Lung (tissue), 12 donors: ENCODE results near the gene UPK3A. TPM values are rescaled to one million over a fixed set of nuclear protein-coding genes. Genes with fewer than 3 reads are reported as not detected.

ENCODE experiments used
- ATAC-seq: fragments of 200-7000 bp; cut with Tn5 transposase; one replicate; pipeline ENCODE4 v1.9.1; 2020; ENCODE audit warnings: moderate number of reproducible peaks; ENCODE audit not compliant: insufficient read depth, low FRiP score
- DNase-seq, 3 donors: peaks; one replicate each; pipeline ENCODE4 v3.0.0-alpha.2; 2013 to 2017
- H3K27ac ChIP-seq, 2 donors: one replicate each; pipeline ENCODE4 v1.5.1; 2013; ENCODE audit warnings: mild to moderate bottlenecking in 2 of 2, moderate library complexity in 2 of 2, control low read depth in 1 of 2, inconsistent platforms in 1 of 2, low read depth in 1 of 2, low read length in 1 of 2
- H3K27me3 ChIP-seq, 3 donors: one replicate each; pipeline ENCODE4 v1.5.1; 2013; ENCODE audit warnings: low read length in 2 of 3; ENCODE audit not compliant: control insufficient read depth in 3 of 3, insufficient read depth in 3 of 3
- H3K36me3 ChIP-seq, 4 donors: one replicate each; pipeline ENCODE4 v1.5.1; 2013; ENCODE audit warnings: low read length in 4 of 4, mild to moderate bottlenecking in 1 of 4, moderate library complexity in 1 of 4; ENCODE audit not compliant: control insufficient read depth in 4 of 4, insufficient read depth in 4 of 4
- H3K4me1 ChIP-seq, 5 donors: one replicate each; pipeline ENCODE4 v1.5.1; 2013; ENCODE audit warnings: low read length in 5 of 5, mild to moderate bottlenecking in 2 of 5, moderate library complexity in 1 of 5; ENCODE audit not compliant: control insufficient read depth in 5 of 5, insufficient read depth in 5 of 5
- H3K4me3 ChIP-seq: one replicate; pipeline ENCODE4 v1.5.1; 2013; ENCODE audit warnings: mild to moderate bottlenecking, control low read depth, moderate library complexity
- H3K9ac ChIP-seq, 2 donors: one replicate each; pipeline ENCODE4 v1.5.1; 2013; ENCODE audit warnings: low read length in 2 of 2, control low read depth in 1 of 2; ENCODE audit not compliant: insufficient read depth in 1 of 2
- H3K9me3 ChIP-seq, 4 donors: one replicate each; pipeline ENCODE4 v1.5.1; 2013; ENCODE audit warnings: low read length in 3 of 4, mild to moderate bottlenecking in 1 of 4, moderate library complexity in 1 of 4; ENCODE audit not compliant: control insufficient read depth in 4 of 4, insufficient read depth in 3 of 4
- WGBS, 2 donors: extraction: QIAGEN DNeasy Blood & Tissue Kit; methylation state at CpG; one replicate each; pipeline ENCODE4 v1.1.7; 2013; 5-methylcytosine and 5-hydroxymethylcytosine counted together
- polyA plus RNA-seq, 2 donors: library from polyadenylated mRNA; stranded (reverse); fragments of 200-250 nt; gene quantifications; one replicate each; pipeline ENCODE4 v1.2.1, GENCODE V29; 2013
- total RNA-seq, 2 donors: library from RNA; depleted of rRNA in 1 of 2; stranded (reverse); fragments of >200 nt in 1 of 2; gene quantifications; one replicate each; pipeline ENCODE4 v1.2.1, GENCODE V29; 2014 to 2021
- TF ChIP-seq, protein P1 (sequence below): IDR thresholded peaks from 2 replicates; pipeline ENCODE4 v1.5.1; 2012; ENCODE audit warnings: mild to moderate bottlenecking; ENCODE audit errors: control extremely low read depth, extremely low read depth
- donor health status: control.
- donor health status: control.
- donor health status: Bipolar disorder and iron deficiency.
- donor health status: healthy.
- donor health status: DM: yes; HTN: yes; CAD: no.

UPK3A gene
- total and polyA plus RNA-seq, 4 donors = 0.30 to 0.55 TPM; not detected in 2

DNA sequence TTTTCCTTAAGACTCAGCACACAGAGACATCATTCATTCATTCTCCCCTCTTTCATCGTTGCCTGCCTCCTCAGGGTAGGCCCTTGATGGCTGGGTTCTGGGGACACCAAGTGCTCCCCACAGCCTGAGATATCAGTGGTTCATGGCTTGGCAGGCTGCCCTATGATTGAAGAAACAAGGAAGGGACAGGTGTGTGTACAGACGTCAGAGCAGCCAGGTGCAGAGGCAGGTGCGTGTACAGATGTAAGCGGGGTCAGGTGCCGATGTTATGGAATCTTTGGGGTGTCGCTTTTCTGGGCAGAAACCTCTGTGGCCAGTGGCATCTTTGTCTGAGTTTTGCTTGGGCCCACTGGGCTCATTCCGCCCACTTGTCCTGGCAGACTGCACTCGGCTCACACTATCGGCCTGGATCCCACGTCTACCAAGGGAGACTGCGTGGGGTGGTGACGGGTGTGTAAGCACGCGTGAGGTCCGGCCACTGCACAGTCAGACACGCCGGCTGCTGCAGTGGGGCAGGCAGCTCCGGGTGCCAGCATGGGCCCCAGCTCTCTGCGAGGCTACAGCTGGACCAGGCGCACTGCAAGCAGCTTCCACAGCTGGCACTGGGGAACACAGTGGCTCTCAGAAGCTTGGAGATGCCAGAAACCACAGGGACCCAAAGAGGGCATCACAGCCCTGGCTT lies 23.2 kb upstream of the UPK3A start:
- TF ChIP-seq, protein P1, sequence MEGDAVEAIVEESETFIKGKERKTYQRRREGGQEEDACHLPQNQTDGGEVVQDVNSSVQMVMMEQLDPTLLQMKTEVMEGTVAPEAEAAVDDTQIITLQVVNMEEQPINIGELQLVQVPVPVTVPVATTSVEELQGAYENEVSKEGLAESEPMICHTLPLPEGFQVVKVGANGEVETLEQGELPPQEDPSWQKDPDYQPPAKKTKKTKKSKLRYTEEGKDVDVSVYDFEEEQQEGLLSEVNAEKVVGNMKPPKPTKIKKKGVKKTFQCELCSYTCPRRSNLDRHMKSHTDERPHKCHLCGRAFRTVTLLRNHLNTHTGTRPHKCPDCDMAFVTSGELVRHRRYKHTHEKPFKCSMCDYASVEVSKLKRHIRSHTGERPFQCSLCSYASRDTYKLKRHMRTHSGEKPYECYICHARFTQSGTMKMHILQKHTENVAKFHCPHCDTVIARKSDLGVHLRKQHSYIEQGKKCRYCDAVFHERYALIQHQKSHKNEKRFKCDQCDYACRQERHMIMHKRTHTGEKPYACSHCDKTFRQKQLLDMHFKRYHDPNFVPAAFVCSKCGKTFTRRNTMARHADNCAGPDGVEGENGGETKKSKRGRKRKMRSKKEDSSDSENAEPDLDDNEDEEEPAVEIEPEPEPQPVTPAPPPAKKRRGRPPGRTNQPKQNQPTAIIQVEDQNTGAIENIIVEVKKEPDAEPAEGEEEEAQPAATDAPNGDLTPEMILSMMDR = no peak
- no peak for DNase-seq
- 88 to 93% methylated on average over 20 of the region's 20 CpGs for WGBS, 2 donors
- no peak for ATAC-seq
- H3K36me3 ChIP-seq = no peaks in the 10 kb centered on the region
- no peak overlapping the region for H3K27ac ChIP-seq
- H3K4me3 ChIP-seq = no peak overlapping the region
- H3K27me3 ChIP-seq = no peaks in the 10 kb centered on the region
- peaks cover 0 to 5% (median 0%) of the 10 kb centered on the region in 5 donors for H3K4me1 ChIP-seq
- H3K9ac ChIP-seq = no peak overlapping the region
- no peaks in the 10 kb centered on the region for H3K9me3 ChIP-seq

DNA sequence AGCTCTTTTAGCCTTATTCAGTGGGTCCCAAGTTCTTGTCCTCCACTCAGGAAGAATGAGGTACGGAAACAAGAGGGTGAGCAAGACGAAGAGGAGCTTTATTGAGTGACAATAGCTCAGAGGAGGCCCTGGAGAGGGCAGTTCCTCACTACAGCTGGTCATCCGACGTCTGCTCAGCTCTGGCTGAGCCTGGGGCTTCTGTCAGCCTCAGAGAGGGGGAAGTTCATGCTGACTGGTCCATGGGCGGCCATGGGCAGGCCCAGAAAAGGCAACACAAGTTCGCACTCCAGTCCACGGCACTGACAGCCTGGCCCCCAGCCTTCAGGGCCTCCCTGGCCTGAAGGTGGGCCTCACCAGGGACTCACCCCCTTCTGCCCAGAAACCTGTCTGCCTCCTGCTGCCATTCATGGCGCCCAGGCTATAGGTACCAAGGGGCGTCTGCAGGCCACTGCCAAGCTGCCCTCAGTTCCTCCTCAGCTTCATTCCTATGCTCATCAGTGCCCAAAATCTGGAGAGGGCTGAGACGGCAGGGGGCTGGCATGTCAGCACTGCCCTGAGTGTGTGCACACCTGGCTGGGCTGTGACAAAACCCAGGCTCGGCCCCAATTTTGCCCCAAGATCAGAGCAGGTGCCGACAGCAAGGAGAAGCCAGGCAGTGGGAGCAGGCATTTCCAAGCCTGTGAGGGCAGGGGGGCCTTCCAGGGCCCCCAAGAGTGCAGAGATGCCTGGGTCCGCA lies 22.4 kb upstream of the UPK3A start:
- DNase-seq = no peak
- 69 to 78% methylated on average over 13 of the region's 13 CpGs for WGBS, 2 donors
- Histone ChIP-seq H3K4me1 (peaks cover 0 to 5% (median 0%) of the 10 kb centered on the region in 5 donors), H3K9ac (no peak overlapping the region), H3K9me3 (no peaks in the 10 kb centered on the region), H3K27ac (no peak overlapping the region), H3K27me3 (no peaks in the 10 kb centered on the region), H3K36me3 (no peaks in the 10 kb centered on the region), H3K4me3 (no peak overlapping the region)
- ATAC-seq = no peak
- TF ChIP-seq, protein P1 = no peak

DNA sequence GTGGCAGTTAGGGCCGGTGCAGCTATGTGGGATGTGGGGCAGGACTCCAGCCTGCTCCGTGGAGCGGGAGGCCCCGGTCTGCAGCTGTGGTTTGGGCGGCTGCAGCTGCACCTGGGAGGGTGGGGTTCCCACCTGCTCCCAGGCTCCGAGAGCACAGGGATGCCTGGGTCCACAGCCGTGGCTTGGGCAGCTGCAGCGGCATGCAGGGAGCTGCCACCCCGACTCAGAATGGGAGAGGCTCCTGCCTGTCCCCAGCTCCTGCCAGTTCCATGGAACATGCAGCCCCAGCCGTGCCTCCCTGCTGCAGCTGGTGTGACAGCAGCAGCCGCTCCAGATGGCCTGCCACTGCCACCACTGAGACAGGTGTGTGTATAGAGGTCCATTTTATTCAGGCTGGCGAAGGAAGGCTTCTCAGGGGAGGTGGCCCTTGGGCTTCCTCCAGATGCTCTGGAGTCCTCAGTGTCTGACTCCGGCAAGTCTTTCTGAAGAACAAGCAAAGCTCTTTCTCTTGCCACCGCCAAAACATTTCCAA lies 21.8 kb upstream of the UPK3A start:
- no peak overlapping the region for H3K4me3 ChIP-seq
- H3K27ac ChIP-seq = no peak overlapping the region
- H3K9ac ChIP-seq = no peak overlapping the region
- DNase-seq = no peak
- TF ChIP-seq, protein P1 = no peak
- WGBS, 2 donors = 69 to 77% methylated on average over 14 of the region's 14 CpGs
- H3K4me1 ChIP-seq = peaks cover 0 to 5% (median 0%) of the 10 kb centered on the region in 5 donors
- ATAC-seq = no peak
- H3K36me3 ChIP-seq = no peaks in the 10 kb centered on the region
- H3K27me3 ChIP-seq = no peaks in the 10 kb centered on the region
- no peaks in the 10 kb centered on the region for H3K9me3 ChIP-seq
